ENCODE data around the gene PGA5.
"Not testable (repeated sequence)": the region's sequence is repeated elsewhere in the genome, so short reads cannot be mapped to it uniquely, and the experiment has no call there.

- TF ChIP-seq CTCF (IDR thresholded peaks at IDR 0.05; ENCODE audit: insufficient read depth, low read length); GABPA (IDR thresholded peaks at IDR 0.05; ENCODE audit: low read depth); POLR2AphosphoS5 (IDR thresholded peaks at IDR 0.05; ENCODE audit: low read depth); REST (IDR thresholded peaks at IDR 0.05; ENCODE audit: insufficient replicate concordance, low read depth); SPI1 (IDR thresholded peaks at IDR 0.05; ENCODE audit: borderline replicate concordance, low read depth): not testable (repeated sequence)
These were observed 7.1 kb downstream of the PGA5 start for GRCh38 chr11:61248071-61248470.
